Dendritic cell treated with granulocyte-macrophage colony-stimulating factor and Interleukin-4, amounts not matched to agents 40 ng/mL and 50 ng/mL, for 4 days (primary cell): ENCODE measurements around the gene PFDN1.
"Not testable (repeated sequence)": the region's sequence is repeated elsewhere in the genome, so short reads cannot be mapped to it uniquely, and the experiment has no call there.

Experiments
- H3K27ac Mint-ChIP-seq: one replicate; pipeline ENCODE4 v1.8.0; 2022; ENCODE audit warnings: mild to moderate bottlenecking, mixed read lengths
- H3K27me3 Mint-ChIP-seq: one replicate; pipeline ENCODE4 v1.8.0; 2022; ENCODE audit warnings: mild to moderate bottlenecking, mixed read lengths
- H3K36me3 Mint-ChIP-seq: one replicate; pipeline ENCODE4 v1.8.0; 2022; ENCODE audit warnings: low read depth, mixed read lengths
- H3K4me1 Mint-ChIP-seq: one replicate; pipeline ENCODE4 v1.8.0; 2022; ENCODE audit warnings: low read depth, mixed read lengths
- H3K4me3 Mint-ChIP-seq: one replicate; pipeline ENCODE4 v1.8.0; 2022; ENCODE audit warnings: mild to moderate bottlenecking, moderate library complexity, mixed read lengths
- H3K9me3 Mint-ChIP-seq: one replicate; pipeline ENCODE4 v1.8.0; 2022; ENCODE audit warnings: mixed read lengths
- intact Hi-C: fragments of 100-400 bp; cut with micrococcal nuclease; formaldehyde crosslinking; loops from one replicate; pipeline ENCODE4 v1.15.0; 2022

PFDN1 gene

DNA sequence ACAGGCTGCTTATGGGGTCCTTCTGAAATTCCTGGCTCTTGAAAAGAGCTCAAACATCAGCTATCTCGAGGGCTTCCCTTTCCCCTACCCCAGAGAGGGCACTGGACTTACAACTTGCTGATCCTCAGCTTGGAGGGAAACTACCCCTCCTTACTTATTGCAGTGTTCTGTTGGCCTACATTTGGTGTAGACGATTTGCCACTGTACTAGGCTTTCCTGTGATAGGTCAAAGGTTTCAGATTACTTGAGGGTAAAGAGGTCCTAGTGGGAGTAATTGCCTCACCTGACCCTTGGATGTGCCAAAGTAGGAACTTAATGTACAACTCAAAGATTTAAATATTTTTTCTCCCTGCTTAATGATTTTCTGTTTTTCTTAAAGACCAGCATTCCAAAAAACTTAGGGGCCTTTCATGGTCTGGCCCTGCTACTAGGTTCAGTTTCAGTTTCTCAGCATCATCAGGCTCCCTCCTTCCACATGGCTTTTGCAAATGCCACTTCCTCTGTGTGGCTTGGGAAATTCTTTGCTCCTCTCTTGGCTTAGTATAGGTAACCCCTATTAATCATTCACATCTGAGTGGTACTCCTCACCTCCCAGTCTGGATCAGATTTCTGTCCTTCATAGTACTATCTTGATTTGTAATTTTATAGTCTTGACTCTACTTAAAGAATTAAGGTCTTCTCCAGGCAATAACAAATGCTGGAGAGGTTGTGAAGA lies 95.5 kb downstream of the PFDN1 start:
- H3K27me3 Mint-ChIP-seq: no peaks in the 10 kb centered on the region
- H3K9me3 Mint-ChIP-seq: no peaks in the 10 kb centered on the region
- H3K27ac Mint-ChIP-seq: no peak overlapping the region
- intact Hi-C loops: no loop called here
- peaks cover 7% of the 10 kb centered on the region for H3K36me3 Mint-ChIP-seq
- no peak overlapping the region for H3K4me3 Mint-ChIP-seq
- peaks cover 42% of the 10 kb centered on the region for H3K4me1 Mint-ChIP-seq

DNA sequence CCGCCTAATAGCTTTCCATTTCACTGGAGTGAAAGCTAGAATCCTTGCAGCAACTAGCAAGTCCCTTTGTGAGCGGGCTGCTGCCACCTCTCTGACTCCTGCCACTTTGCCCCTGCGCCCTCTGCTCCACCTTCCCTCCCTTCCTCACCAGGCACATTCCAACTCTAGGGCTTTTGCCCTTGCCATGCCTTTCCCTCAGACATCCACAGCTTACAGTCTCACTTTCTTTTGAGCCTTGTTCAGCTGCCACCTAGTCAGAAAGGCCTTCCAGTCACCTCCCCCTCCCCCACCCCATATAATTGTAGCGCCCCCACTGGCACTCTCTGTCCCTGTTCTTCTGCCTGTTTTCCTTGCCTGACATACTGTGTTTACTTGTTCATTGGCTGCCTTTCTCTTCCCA lies 96.9 kb downstream of the PFDN1 start:
- Mint-ChIP-seq H3K27ac (no peak overlapping the region), H3K4me1 (peaks cover 49% of the 10 kb centered on the region), H3K4me3 (no peak overlapping the region), H3K27me3 (no peaks in the 10 kb centered on the region), H3K36me3 (peaks cover 7% of the 10 kb centered on the region), H3K9me3 (no peaks in the 10 kb centered on the region)
- intact Hi-C loops: no loop called here

DNA sequence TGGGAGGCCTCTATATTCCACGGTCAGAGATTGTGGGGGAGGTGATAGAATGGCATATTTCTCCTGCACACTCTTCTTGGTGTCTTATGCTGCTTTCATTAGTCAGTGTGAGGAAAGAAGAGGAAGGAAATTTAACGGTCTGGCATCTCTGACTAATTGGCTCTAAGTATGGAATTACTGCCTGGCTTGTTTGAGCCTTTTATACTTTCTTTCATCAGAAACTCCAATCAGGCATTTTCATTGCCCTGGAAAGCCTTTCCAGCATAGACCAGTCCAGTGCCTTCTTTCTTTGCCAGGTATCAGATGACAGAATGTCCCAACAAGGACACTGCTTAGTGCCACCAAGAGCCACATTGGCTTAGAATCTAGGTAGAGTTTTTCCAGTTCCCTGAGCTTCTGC lies 97.7 kb downstream of the PFDN1 start:
- Mint-ChIP-seq H3K36me3 (peaks cover 7% of the 10 kb centered on the region), H3K4me3 (no peak overlapping the region), H3K27ac (no peak overlapping the region), H3K27me3 (no peaks in the 10 kb centered on the region), H3K4me1 (peaks cover 56% of the 10 kb centered on the region), H3K9me3 (no peaks in the 10 kb centered on the region)
- intact Hi-C loops: no loop called here

DNA sequence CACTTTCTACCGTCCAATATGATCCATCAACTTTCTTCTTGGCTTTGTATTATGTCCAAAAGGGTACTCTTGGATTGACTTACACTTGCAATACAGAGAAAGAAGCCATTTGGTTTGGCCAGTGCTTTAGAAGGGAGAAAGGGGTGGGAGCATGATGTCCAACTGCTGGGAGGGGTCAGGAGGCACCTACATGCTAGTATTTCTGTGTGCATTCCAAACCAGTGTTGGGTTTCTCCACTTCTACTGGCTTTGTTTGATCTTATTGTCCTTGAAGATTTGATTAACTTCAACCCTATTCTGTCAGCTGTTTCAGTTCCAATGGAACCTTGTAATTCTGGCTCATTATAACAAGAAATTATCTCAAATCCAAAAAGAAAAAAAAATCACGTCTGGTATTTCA lies 100.3 kb downstream of the PFDN1 start:
- Mint-ChIP-seq H3K4me1 (peaks cover 56% of the 10 kb centered on the region), H3K27ac (no peak overlapping the region), H3K4me3 (no peak overlapping the region), H3K27me3 (no peaks in the 10 kb centered on the region), H3K9me3 (no peaks in the 10 kb centered on the region), H3K36me3 (peaks cover 7% of the 10 kb centered on the region)
- intact Hi-C loops: no loop called here

DNA sequence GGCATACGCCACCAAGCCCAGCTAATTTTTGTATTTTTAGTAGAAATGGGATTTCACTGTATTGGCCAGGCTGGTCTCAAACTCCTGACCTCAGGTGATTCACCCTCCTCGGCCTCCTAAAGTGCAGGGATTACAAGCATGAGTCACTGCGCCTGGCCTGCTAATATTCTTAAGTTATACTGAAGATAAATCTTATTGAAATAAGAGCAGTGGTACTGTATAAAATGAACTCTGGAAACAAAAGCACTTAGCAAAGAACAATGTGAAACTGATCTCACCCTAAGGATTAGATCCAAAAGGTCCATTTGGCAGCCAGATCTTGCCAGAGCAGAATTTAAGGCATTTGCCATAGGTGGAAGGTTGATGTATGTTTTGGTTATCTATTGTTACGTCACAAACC lies 100.8 kb downstream of the PFDN1 start:
- intact Hi-C loops: no loop called here
- Mint-ChIP-seq H3K4me3 (no peak overlapping the region), H3K27ac (no peak overlapping the region), H3K9me3 (no peaks in the 10 kb centered on the region), H3K4me1 (peaks cover 54% of the 10 kb centered on the region), H3K36me3 (peaks cover 7% of the 10 kb centered on the region), H3K27me3 (no peaks in the 10 kb centered on the region)

DNA sequence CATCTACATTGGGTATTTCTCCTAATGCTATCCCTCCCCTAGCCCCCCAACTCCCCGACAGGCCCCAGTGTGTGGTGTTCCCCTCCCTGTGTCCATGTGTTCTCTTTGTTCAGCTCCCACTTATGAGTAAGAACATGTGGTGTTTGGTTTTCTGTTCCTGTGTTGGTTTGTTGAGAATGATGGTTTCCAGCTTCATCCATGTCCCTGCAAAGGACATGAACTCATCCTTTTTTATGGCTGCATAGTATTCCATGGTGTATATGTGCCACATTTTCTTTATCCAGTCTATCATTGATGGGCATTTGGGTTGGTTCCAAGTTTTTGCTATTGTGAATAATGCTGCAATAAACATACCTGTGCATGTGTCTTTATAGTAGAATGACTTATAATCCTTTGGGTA lies 104.0 kb downstream of the PFDN1 start:
- H3K27me3 Mint-ChIP-seq, H3K36me3 Mint-ChIP-seq, H3K27ac Mint-ChIP-seq, intact Hi-C loops, H3K9me3 Mint-ChIP-seq, H3K4me3 Mint-ChIP-seq: not testable (repeated sequence)
- H3K4me1 Mint-ChIP-seq: peaks cover 38% of the 10 kb centered on the region

- no peaks in the 10 kb centered on the region for H3K36me3 Mint-ChIP-seq
- intact Hi-C loops: no loop called here
- H3K27me3 Mint-ChIP-seq: no peaks in the 10 kb centered on the region
- peaks cover 38% of the 10 kb centered on the region for H3K4me1 Mint-ChIP-seq
- H3K27ac Mint-ChIP-seq: no peak overlapping the region
- no peak overlapping the region for H3K4me3 Mint-ChIP-seq
- H3K9me3 Mint-ChIP-seq: no peaks in the 10 kb centered on the region
Measured at GRCh38 chr5:140197023-140197422, 105.9 kb downstream of the PFDN1 start.

DNA sequence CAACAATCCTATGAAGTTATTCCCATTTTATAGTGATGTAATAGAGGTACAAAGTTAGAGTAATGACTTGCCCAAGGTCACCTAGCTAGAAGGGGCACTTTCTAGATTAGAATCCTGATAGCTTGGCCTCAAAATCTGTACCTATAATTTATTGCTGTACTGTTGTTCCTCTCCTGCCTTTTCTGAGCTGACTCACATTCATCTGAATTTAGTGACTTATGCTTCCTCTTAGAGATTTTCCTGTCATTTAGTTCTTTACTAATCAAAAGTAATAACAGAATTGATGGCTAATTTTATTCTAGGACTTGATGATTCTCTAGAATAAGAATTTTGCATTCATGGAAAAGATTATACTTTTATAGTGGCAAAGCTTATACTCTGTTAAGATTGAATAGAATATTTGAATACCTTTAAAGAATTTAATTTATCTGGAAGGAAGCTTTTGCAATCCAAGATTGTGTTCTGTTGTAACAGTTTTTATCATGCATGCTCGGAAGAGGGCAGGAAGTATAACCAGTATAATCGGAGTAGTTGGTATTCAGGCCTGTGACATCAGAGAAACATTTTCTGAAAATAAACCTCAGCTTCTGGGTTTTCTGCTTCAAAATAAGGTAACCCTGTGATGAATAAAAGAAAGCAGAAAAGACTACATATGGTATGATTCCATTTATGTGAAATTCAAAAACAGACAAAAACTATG lies 106.6 kb downstream of the PFDN1 start:
- Mint-ChIP-seq H3K4me1 (peaks cover 33% of the 10 kb centered on the region), H3K4me3 (no peak overlapping the region), H3K9me3 (no peaks in the 10 kb centered on the region), H3K27me3 (no peaks in the 10 kb centered on the region), H3K36me3 (no peaks in the 10 kb centered on the region), H3K27ac (no peak overlapping the region)
- intact Hi-C loops: no loop called here
